H1 (cell line): ENCODE results near the gene CCDC40. TPM values are rescaled to one million over a fixed set of nuclear protein-coding genes. Genes with fewer than 3 reads are reported as not detected.

ENCODE experiments used
- CTCF ChIA-PET: fragments of 300-600 bp; sonication (Branson Sonifier 250); formaldehyde crosslinking; loops from one replicate; lab custom pipeline; 2021; ENCODE audit not compliant: partially characterized antibody; lab: Charles Lee
- POLR2A ChIA-PET: fragments of 300-600 bp; sonication (Branson Sonifier 250); formaldehyde crosslinking; loops from one replicate; lab custom pipeline; 2021; ENCODE audit warnings: inconsistent platforms; ENCODE audit not compliant: partially characterized antibody; lab: Charles Lee
- DNase-seq, 2 experiments: peaks; one replicate each; pipeline versions ENCODE4 v3.0.0 to v3.0.0-alpha.2; 2010 to 2022; ENCODE audit warnings: low spot score in 2 of 2, low read depth in 1 of 2, mixed read lengths in 1 of 2
- FAIRE-seq: peaks from 2 replicates; lab custom pipeline; 2011; peaks lifted over from hg19 to GRCh38; lab: Jason Lieb, UNC
- H2AFZ ChIP-seq: 2 replicates; pipeline ENCODE4 v1.8.1; 2012; ENCODE audit warnings: low read length, inconsistent platforms
- H2AK5ac ChIP-seq: 2 replicates; pipeline ENCODE4 v1.6.1; 2013; ENCODE audit warnings: low read depth, low read length
- H2BK120ac ChIP-seq: replicated peaks from 2 replicates; pipeline ENCODE3; 2013; ENCODE audit warnings: low read depth, low read length, inconsistent platforms
- H2BK12ac ChIP-seq: 2 replicates; pipeline ENCODE4 v1.6.1; 2013; ENCODE audit warnings: low read depth, low read length
- H2BK15ac ChIP-seq: 2 replicates; pipeline ENCODE4 v1.6.1; 2013; ENCODE audit warnings: low read length
- H2BK20ac ChIP-seq: 2 replicates; pipeline ENCODE4 v1.6.1; 2013; ENCODE audit warnings: low read length
- H2BK5ac ChIP-seq: 2 replicates; pipeline ENCODE4 v1.6.1; 2013; ENCODE audit warnings: low read depth, low read length
- H3K14ac ChIP-seq: 2 replicates; pipeline ENCODE4 v1.6.1; 2013; ENCODE audit warnings: inconsistent platforms; ENCODE audit not compliant: insufficient read length
- H3K18ac ChIP-seq: 2 replicates; pipeline ENCODE4 v1.6.1; 2013; ENCODE audit warnings: low read length; ENCODE audit errors: extremely low read depth
- H3K23ac ChIP-seq: 2 replicates; pipeline ENCODE4 v1.6.1; 2013; ENCODE audit warnings: inconsistent platforms; ENCODE audit not compliant: insufficient read length
- H3K23me2 ChIP-seq: 2 replicates; pipeline ENCODE4 v1.6.1; 2013; ENCODE audit warnings: low read depth, low read length
- H3K27ac ChIP-seq: 2 replicates; pipeline ENCODE4 v1.6.1; 2011; ENCODE audit warnings: low read depth, low read length, inconsistent platforms
- H3K27me3 ChIP-seq, 4 experiments: replicated peaks in 1 of 4; 1 replicate in 1 of 4; 2 replicates in 3 of 4; pipeline versions ENCODE4 v1.6.1 to v1.8.1; 2011 to 2013; ENCODE audit warnings: low read length in 3 of 4, mild to moderate bottlenecking in 3 of 4, inconsistent platforms in 2 of 4, mixed read lengths in 2 of 4, moderate library complexity in 1 of 4; ENCODE audit not compliant: control insufficient read depth in 3 of 4, insufficient read depth in 3 of 4; ENCODE audit errors: extremely low read depth in 1 of 4
- H3K36me3 ChIP-seq, 4 experiments: 2 replicates each; pipeline versions ENCODE4 v1.6.1 to v1.8.1; 2011 to 2013; ENCODE audit warnings: mild to moderate bottlenecking in 4 of 4, low read length in 3 of 4, moderate library complexity in 2 of 4, control low read depth in 1 of 4, inconsistent platforms in 1 of 4; ENCODE audit not compliant: insufficient read depth in 4 of 4, control insufficient read depth in 2 of 4
- H3K4ac ChIP-seq: replicated peaks from 2 replicates; pipeline ENCODE3; 2013; ENCODE audit warnings: low read length, low read depth, mixed read lengths, inconsistent platforms; ENCODE audit not compliant: insufficient read length
- H3K4me1 ChIP-seq, 4 experiments: replicated peaks in 1 of 4; 1 replicate in 1 of 4; 2 replicates in 3 of 4; pipeline versions ENCODE4 v1.6.1 to v1.8.1; 2011 to 2013; ENCODE audit warnings: low read length in 3 of 4, inconsistent platforms in 2 of 4, mixed read lengths in 1 of 4; ENCODE audit not compliant: insufficient read depth in 4 of 4, control insufficient read depth in 3 of 4
- H3K4me2 ChIP-seq, 2 experiments: 2 replicates each; pipeline versions ENCODE4 v1.6.1 to v1.8.1; 2011 to 2013; ENCODE audit warnings: low read depth in 2 of 2, low read length in 2 of 2, control low read depth in 1 of 2, inconsistent platforms in 1 of 2, mild to moderate bottlenecking in 1 of 2; ENCODE audit not compliant: insufficient read depth in 1 of 2
- H3K4me3 ChIP-seq, 4 experiments: fragments of 200-600, 300-600 bp in 1 of 4; sonication (generic), shearing (Covaris generic), sonication (Bioruptor Twin) in 1 of 4; 2 replicates each; pipeline versions ENCODE4 v1.5.1 to v1.8.1; 2011 to 2016; ENCODE audit warnings: low read length in 4 of 4, low read depth in 3 of 4, control low read depth in 2 of 4, inconsistent platforms in 2 of 4, mild to moderate bottlenecking in 2 of 4, mixed read lengths in 1 of 4, moderate library complexity in 1 of 4; ENCODE audit not compliant: insufficient read depth in 2 of 4; ENCODE audit errors: extremely low read depth in 1 of 4
- H3K56ac ChIP-seq: replicated peaks from 2 replicates; pipeline ENCODE3; 2013; ENCODE audit warnings: low read depth, mild to moderate bottlenecking, mixed read lengths, low read length, inconsistent platforms; ENCODE audit not compliant: insufficient read length
- H3K79me1 ChIP-seq: 2 replicates; pipeline ENCODE4 v1.6.1; 2013; ENCODE audit warnings: low read depth, low read length, control low read depth
- H3K79me2 ChIP-seq, 2 experiments: 2 replicates each; pipeline versions ENCODE4 v1.6.1 to v1.8.1; 2012 to 2013; ENCODE audit warnings: low read length in 2 of 2, mild to moderate bottlenecking in 2 of 2, inconsistent platforms in 1 of 2; ENCODE audit not compliant: insufficient read depth in 2 of 2, control insufficient read depth in 1 of 2
- H3K9ac ChIP-seq, 4 experiments: replicated peaks in 1 of 4; 1 replicate in 1 of 4; 2 replicates in 3 of 4; pipeline versions ENCODE4 v1.6.1 to v1.8.1; 2011 to 2013; ENCODE audit warnings: low read depth in 3 of 4, low read length in 3 of 4, control low read depth in 2 of 4, mild to moderate bottlenecking in 2 of 4, moderate library complexity in 2 of 4, inconsistent platforms in 1 of 4; ENCODE audit errors: extremely low read depth in 1 of 4
- H3K9me3 ChIP-seq, 2 experiments: 2 replicates each; pipeline versions ENCODE4 v1.6.1 to v1.8.1; 2012 to 2013; ENCODE audit warnings: mild to moderate bottlenecking in 2 of 2, moderate library complexity in 2 of 2, control low read depth in 1 of 2, inconsistent platforms in 1 of 2, low read depth in 1 of 2, low read length in 1 of 2, mixed read lengths in 1 of 2; ENCODE audit not compliant: insufficient read depth in 2 of 2
- H4K20me1 ChIP-seq, 2 experiments: replicated peaks in 1 of 2; 2 replicates each; pipeline versions ENCODE3 to v1.8.1; 2011 to 2013; ENCODE audit warnings: inconsistent platforms in 2 of 2, low read length in 2 of 2, mild to moderate bottlenecking in 1 of 2; ENCODE audit not compliant: insufficient read depth in 2 of 2, control insufficient read depth in 1 of 2
- H4K5ac ChIP-seq: 2 replicates; pipeline ENCODE4 v1.6.1; 2013; ENCODE audit warnings: low read length, low read depth, mixed read lengths, inconsistent platforms; ENCODE audit not compliant: insufficient read length
- H4K8ac ChIP-seq: 2 replicates; pipeline ENCODE4 v1.8.0; 2013; ENCODE audit warnings: mild to moderate bottlenecking, moderate library complexity, low read length, inconsistent platforms; ENCODE audit not compliant: insufficient read depth; ENCODE audit errors: extremely low read depth
- H4K91ac ChIP-seq: replicated peaks from 2 replicates; pipeline ENCODE3; 2013; ENCODE audit warnings: low read length, mixed read lengths, inconsistent platforms; ENCODE audit not compliant: insufficient read length
- CREB1 ChIP-seq: IDR thresholded peaks from 2 replicates; pipeline ENCODE4 v1.6.1; 2012; ENCODE audit warnings: inconsistent platforms
- EP300 ChIP-seq, 2 experiments: IDR thresholded peaks; 1 replicate in 1 of 2; 2 replicates in 1 of 2; pipeline ENCODE4 v1.6.1; 2011 to 2012; ENCODE audit warnings: low read depth in 2 of 2, low read length in 2 of 2, mild to moderate bottlenecking in 2 of 2, borderline replicate concordance in 1 of 2, inconsistent platforms in 1 of 2, moderate library complexity in 1 of 2
- GTF2F1 ChIP-seq: IDR thresholded peaks from 2 replicates; pipeline ENCODE4 v1.6.1; 2012; ENCODE audit warnings: low read depth, low read length, improper control_type of control experiment, borderline replicate concordance
- NANOG ChIP-seq: IDR thresholded peaks from 2 replicates; pipeline ENCODE4 v1.6.1; 2011; ENCODE audit warnings: low read length, low read depth, mild to moderate bottlenecking, inconsistent platforms; ENCODE audit not compliant: insufficient read depth, poor library complexity, severe bottlenecking
- POLR2AphosphoS5 ChIP-seq: IDR thresholded peaks from 2 replicates; pipeline ENCODE4 v1.6.1; 2011; ENCODE audit warnings: low read depth, low read length
- RXRA ChIP-seq: IDR thresholded peaks from 2 replicates; pipeline ENCODE4 v1.6.1; 2011; ENCODE audit warnings: low read depth, mild to moderate bottlenecking, low read length, moderate library complexity; ENCODE audit not compliant: insufficient read depth
- SIN3A ChIP-seq, 2 experiments: IDR thresholded peaks in 1 of 2; conservative IDR thresholded peaks in 1 of 2; 2 replicates each; pipeline ENCODE4 v1.6.1; 2011 to 2012; ENCODE audit warnings: low read length in 2 of 2, improper control_type of control experiment in 1 of 2, low read depth in 1 of 2, mild to moderate bottlenecking in 1 of 2
- TAF1 ChIP-seq: IDR thresholded peaks from 2 replicates; pipeline ENCODE4 v1.6.1; 2011; ENCODE audit warnings: mild to moderate bottlenecking, low read depth, low read length
- ZNF274 ChIP-seq: IDR thresholded peaks from 2 replicates; pipeline ENCODE4 v1.7.0; 2012; ENCODE audit warnings: low read length, borderline replicate concordance; ENCODE audit errors: extremely low read depth
- WGBS, 2 experiments: shearing (Covaris generic) in 1 of 2; methylation state at CpG; one replicate each; pipeline versions ENCODE4 v1.1.6 to v1.1.7; 2013 to 2015; ENCODE audit warnings: low lambda C conversion rate in 2 of 2, mixed read lengths in 2 of 2, inconsistent platforms in 1 of 2, low coverage in 1 of 2, missing lambda C conversion rate in 1 of 2; ENCODE audit not compliant: insufficient replicate concordance in 2 of 2, insufficient coverage in 1 of 2, insufficient read length in 1 of 2; ENCODE audit errors: extremely low coverage in 1 of 2, missing lambda C conversion rate in 1 of 2; 5-methylcytosine and 5-hydroxymethylcytosine counted together
- polyA plus RNA-seq, 7 experiments: library from polyadenylated mRNA; depleted of rRNA in 3 of 7; stranded (reverse) in 5 of 7; unstranded in 2 of 7; fragments of >200 nt in 5 of 7; fragments of 200-250 nt in 2 of 7; gene quantifications; 1 replicate in 5 of 7; 2 replicates in 1 of 7; 4 replicates in 1 of 7; pipeline versions ENCODE4 v1.2.1 to v1.2.3, GENCODE V29; 2011 to 2013; ENCODE audit warnings: missing spikeins in 2 of 7, mixed read lengths in 2 of 7
- total RNA-seq: library from RNA; stranded (reverse); fragmentation: NEBNext Ultra II Directional; extraction: Animal tissue kit (Norgen Biotek cat#: 25700); gene quantifications from 2 replicates; pipeline ENCODE4 v1.2.1, GENCODE V29; 2021
- TF ChIP-seq, protein P1 (sequence below): IDR thresholded peaks from 2 replicates; pipeline ENCODE4 v1.6.1; 2011; ENCODE audit warnings: low read length, improper control_type of control experiment

Gene CCDC40
- total and polyA plus RNA-seq, 2 of the 8 experiments (the other 6 are each of a cell fraction or from before 2014, with no cell fraction given): 4.1 to 11.5 TPM

GRCh38 chr17:79988185-79988971, 48.1 kb upstream of the CCDC40 start:
- no peak overlapping the region for H3K4me2 ChIP-seq
- no peaks in the 10 kb centered on the region for H3K9me3 ChIP-seq
- ChIA-PET POLR2A (interaction anchor here (0.5 to 0.8 kb wide), 3 partner anchors 32 to 58 kb away, joined by 3 read pairs; no protein-coding TSS in a partner anchor), CTCF (interaction anchor here (0.6 to 5.2 kb wide), 5 partner anchors 13 to 133 kb away, joined by 3 to 29 read pairs (median 4); no protein-coding TSS in a partner anchor)
- H3K14ac ChIP-seq: no peak overlapping the region
- H4K20me1 ChIP-seq: peaks cover 11 to 17% of the 10 kb centered on the region in 2 experiments
- peaks cover 11 to 32% (median 22%) of the 10 kb centered on the region in 4 experiments for H3K4me1 ChIP-seq
- H3K79me1 ChIP-seq: peaks cover 13% of the 10 kb centered on the region
- no peak overlapping the region for H4K5ac ChIP-seq
- H2BK120ac ChIP-seq: no peak overlapping the region
- no peak overlapping the region for H3K56ac ChIP-seq
- no peak overlapping the region for H3K27ac ChIP-seq
- H4K91ac ChIP-seq: no peak overlapping the region
- H2AK5ac ChIP-seq: no peak overlapping the region; the same call in 1 of the 2 replicates
- H3K23me2 ChIP-seq: no peaks in the 10 kb centered on the region
- no peak overlapping the region for H3K4me3 ChIP-seq
- H2BK15ac ChIP-seq: no peak overlapping the region
- H4K8ac ChIP-seq: no peak overlapping the region
- no peak overlapping the region for H3K23ac ChIP-seq
- H2AFZ ChIP-seq: no peak overlapping the region
- FAIRE-seq: no peak
- WGBS, 2 experiments: 84% methylated on average over 28 of the region's 28 CpGs; no CpG with 5 or more reads in 1 of the 2 experiments
- H2BK12ac ChIP-seq: no peak overlapping the region
- H3K9ac ChIP-seq: no peak overlapping the region
- H2BK20ac ChIP-seq: no peak overlapping the region; the same call in 1 of the 2 replicates
- peaks cover 0 to 2% (median 0%) of the 10 kb centered on the region in 4 experiments; a peak in 3 of 7 replicates for H3K27me3 ChIP-seq
- H3K79me2 ChIP-seq: peaks cover 0 to 26% of the 10 kb centered on the region in 2 experiments; a peak in 1 of 4 replicates
- DNase-seq: no peak
- no peak overlapping the region; the same call in none of the 2 replicates for H3K18ac ChIP-seq
- peaks cover 0 to 2% (median 0%) of the 10 kb centered on the region in 4 experiments; a peak in 1 of 8 replicates for H3K36me3 ChIP-seq
- H2BK5ac ChIP-seq: no peak overlapping the region
- H3K4ac ChIP-seq: no peak overlapping the region
- TF ChIP-seq EP300 (IDR thresholded peaks at IDR 0.05; ENCODE audit: borderline replicate concordance in 1 of 2, low read depth in 2 of 2, low read length in 2 of 2) (no peak), POLR2AphosphoS5 (no peak), RXRA (no peak), ZNF274 (no peak), NANOG (no peak), TAF1 (no peak), GTF2F1 (no peak), SIN3A (conservative IDR thresholded peaks at IDR 0.05 in 1 of 2, IDR thresholded peaks at IDR 0.05 in 1 of 2; ENCODE audit: low read depth in 1 of 2, low read length in 2 of 2) (no peak), CREB1 (no peak)
- TF ChIP-seq, protein P1, sequence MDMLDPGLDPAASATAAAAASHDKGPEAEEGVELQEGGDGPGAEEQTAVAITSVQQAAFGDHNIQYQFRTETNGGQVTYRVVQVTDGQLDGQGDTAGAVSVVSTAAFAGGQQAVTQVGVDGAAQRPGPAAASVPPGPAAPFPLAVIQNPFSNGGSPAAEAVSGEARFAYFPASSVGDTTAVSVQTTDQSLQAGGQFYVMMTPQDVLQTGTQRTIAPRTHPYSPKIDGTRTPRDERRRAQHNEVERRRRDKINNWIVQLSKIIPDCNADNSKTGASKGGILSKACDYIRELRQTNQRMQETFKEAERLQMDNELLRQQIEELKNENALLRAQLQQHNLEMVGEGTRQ: no peak
